T1000 (cell line): ENCODE data around the gene ADAM8.
"Not testable (repeated sequence)": the region's sequence is repeated elsewhere in the genome, so short reads cannot be mapped to it uniquely, and the experiment has no call there.

Experiments
- DNase-seq: peaks from one replicate; lab custom pipeline; 2025; ENCODE audit warnings: mixed read lengths; lab: John Stamatoyannopoulos, UW

ADAM8 gene

DNA sequence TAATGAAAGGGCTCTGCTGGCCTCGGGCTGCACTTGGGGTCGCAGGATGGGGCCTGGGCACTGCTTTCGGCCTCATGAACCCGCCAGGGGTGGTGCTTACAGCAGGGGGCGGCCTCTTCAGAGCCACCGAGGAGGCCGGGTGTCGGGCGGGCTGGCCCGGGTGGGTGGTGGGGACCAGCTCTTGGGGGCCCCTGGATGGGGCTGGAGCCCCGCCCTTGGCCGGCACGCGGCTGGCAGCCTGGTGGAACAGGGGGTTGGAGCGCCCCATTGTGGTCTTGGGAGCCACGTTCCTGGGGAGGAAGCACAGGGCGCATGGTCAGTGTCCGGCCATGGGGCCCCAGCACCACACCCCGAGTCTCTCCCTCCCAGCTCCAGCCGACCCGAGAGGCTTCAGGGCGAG is 8.8 kb downstream of the ADAM8 start:
- no peak for DNase-seq

DNA sequence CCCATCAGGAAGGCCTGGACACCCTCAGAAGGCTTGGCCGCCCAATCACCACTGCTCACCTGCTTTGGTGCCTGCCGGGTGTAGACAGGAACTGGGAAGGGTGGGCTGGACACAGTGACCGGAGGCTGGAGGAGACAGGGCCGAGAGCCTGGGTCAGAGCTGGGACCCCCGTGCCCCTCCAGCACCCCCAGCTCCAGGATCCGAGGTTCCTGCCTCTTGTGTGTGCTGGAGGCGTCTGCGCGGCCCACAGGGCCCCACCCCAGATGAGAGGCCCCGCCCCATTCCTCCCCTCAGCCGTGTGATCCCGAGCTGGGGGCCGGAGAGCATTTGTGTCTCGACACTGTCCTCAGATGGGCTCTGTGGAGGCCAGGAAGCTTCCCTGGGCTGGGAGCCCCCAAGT is 9.4 kb downstream of the ADAM8 start:
- DNase-seq: no peak

DNA sequence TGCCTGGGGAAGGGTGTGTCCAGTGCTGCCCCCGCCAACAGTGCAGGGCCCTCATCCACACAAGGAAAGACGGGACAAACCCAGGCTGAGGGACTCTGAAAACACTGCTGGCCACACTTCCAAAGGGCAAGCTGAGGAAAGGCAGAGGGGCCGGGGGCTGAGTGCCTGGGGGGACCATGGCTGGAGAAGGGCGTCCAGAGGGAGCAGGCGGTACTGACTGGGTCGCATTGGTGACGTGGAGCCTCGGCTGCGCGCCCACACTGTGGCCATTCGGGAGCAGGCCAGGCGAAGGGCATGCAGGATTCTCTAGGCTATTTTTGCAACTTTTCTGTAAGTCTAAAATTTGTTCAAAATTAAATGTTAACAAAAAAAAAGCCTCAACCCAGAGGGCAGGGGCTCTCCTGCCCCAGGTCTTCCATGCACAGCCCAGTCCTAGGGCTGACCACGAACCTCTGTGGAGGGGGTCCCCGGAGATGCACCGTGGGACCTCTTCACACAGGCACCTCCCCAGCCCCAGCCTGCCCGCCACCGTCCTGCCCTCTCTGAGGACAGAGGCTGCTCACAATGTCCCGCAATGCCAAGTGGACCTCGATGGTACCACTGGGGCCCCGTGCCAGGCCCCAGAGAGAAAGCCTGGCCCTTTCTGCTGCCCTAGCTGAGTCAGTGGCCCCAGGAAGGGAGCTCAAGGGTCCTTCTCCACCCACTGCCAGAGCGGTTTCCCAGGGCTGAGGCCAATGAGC is 10.4 kb downstream of the ADAM8 start:
- DNase-seq: no peak

- DNase-seq: not testable (repeated sequence)
Measured at GRCh38 chr10:133265052-133265451, 11.6 kb downstream of the ADAM8 start.

DNA sequence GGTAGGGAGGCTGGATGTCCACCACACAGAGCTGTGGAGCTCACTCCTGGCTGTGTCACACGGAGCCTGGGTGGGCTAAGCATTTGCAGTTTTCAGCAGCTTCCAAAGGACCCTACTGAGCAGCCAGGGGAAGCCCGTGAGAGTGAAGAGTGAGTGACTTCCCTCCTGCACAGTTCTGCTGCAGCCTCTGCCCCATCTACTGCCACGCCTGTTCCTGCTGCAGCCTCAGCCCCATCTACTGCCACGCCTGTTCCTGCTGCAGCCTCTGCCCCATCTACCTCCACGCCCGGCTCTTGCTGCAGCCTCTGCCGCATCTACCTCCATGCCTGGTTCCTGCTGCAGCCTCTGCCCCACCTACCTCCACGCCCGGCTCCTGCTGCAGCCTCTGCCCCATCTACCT is 12.2 kb downstream of the ADAM8 start:
- no peak for DNase-seq

- DNase-seq: no peak
Measured at GRCh38 chr10:133263674-133264073, 13.0 kb downstream of the ADAM8 start.

DNA sequence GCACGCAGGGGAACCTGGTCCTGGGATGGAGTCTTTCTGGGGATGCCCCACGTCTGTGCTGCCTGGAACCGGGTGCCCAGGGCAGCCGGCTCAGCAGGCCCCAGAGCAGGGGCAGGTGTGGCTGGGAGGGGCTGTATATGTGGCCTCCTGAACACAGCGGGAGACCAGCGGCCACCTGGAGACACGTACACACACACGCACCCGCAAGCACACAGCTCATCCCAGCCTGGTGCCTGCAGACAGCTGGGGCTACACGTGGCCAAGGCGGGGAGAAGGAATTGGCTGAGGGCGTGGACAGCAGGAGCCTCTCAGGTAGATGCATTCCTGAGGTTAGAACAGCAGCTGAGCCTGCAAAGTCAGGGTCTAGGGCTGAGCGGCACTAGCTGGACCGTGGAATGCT is 14.0 kb downstream of the ADAM8 start:
- no peak for DNase-seq

DNA sequence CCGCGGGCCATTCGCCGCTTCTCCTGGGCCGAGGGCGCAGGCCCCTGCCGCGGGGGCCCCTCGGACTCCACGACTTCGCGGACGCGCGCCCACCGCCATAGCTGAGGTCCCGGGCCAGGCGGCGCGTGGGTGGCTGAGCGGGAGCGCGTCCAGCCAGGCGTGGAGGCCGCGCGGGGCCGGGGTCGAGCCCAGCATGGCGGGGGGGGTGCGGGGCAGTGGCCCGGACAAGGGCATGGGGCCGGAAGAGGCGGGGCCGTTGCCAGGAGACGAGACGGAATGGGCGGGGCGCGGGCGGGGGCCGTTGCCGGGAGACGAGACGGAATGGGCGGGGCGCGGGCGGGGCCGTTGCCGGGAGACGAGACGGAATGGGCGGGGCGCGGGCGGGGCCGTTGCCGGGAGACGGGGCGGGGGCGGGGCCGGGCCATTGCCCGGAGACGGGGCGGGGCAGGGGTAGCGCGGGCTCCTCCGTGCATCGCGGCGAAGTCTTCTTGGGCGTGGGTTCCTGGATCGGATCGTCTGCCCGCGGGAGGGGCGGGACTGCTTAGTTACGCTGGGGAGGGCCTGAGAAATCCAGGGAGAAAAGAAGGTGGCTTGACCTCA is 14.8 kb downstream of the ADAM8 start:
- peak; percentile 84 for DNase-seq

GRCh38 chr10:133260895-133261725 is 15.6 kb downstream of the ADAM8 start:
- peak; percentile 51 for DNase-seq

GRCh38 chr10:133259602-133259989 is 17.1 kb downstream of the ADAM8 start:
- DNase-seq: no peak

- DNase-seq: peak; percentile 96
Measured at GRCh38 chr10:133258818-133259601, 17.7 kb downstream of the ADAM8 start.

DNA sequence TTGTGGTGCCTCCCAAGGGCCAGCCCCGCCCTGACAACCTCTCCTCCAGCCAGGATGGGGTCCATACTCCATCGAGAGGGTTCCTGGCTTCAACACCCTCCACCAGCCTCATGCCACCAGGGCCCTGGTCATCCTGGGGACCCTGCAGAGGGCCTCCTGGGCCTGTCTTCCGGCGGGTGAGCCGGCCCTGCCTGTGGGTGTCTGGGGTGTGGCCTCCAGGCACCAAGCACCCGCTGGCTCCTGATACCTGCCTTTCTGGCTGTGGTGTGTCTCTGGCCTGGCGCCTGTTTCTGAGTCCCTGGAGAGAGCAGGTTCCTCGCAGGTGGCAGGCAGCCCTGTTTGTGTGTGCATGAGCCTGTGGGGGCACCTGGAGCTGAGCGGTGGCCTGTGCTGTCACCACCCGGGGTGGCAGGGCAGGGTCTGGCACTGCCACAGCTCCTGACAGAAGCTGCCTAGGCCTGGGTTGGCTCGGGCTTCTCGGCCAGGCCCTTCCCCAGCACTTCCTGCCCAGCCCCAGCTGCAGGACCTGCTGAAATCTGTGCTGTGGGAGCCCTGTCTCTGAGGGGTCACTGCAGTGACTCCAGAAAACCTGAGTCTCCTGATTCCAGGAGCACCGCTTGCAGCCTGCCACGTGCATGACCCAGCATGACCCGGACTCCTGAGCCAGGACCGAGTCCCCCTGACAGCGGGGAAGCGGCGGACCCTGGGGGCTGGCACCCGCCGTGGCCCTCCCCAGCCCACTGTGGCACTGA is 18.4 kb downstream of the ADAM8 start:
- DNase-seq: no peak

DNA sequence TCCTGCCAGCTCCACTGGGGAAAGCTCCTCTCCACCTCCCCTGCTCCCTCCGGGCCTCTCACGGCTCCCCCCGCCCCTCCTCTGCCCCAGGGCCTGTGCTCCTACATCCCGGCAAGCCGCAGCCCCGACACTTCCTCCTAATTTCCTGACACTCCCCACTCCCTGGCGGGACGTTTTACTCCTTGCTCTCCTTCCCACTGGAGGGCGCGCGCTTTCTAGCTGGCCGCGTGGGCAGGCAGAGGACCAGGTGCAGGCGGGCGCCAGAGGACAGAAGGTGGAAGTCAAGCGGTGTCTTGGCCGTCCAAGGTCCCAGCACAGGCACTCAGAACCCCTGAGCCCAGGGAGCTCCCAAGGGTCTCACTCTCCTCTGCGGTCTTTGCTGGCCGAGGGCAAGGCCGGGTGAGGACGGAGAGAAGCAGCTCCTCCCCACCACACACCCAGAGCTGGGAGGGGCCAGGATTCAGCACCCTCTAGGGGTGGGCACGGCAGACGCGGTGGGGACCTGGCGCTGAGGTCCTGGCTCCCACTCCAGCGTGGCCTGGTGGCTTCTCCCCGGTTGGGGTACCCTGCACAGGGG is 19.1 kb downstream of the ADAM8 start:
- DNase-seq: no peak

DNA sequence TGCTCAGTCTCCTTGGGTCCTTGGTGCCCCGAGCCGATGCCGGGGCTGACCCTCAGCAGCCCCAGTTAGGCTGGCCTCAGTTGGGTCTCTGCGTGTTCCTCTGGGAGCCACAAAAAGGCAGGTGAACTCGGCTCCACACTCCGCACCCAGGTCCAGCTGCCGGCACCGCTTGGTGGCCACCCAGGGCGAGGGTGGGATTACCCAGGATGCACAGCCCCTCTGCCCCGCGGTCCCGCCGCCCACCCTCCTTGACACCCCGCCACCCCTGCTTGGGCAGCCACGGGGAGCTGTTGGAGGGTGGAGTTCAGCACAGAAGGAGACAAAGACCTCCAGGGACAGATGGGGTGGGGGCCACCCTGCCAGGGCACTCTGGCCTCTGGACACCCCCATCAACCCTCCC is 21.3 kb downstream of the ADAM8 start:
- DNase-seq: no peak

DNA sequence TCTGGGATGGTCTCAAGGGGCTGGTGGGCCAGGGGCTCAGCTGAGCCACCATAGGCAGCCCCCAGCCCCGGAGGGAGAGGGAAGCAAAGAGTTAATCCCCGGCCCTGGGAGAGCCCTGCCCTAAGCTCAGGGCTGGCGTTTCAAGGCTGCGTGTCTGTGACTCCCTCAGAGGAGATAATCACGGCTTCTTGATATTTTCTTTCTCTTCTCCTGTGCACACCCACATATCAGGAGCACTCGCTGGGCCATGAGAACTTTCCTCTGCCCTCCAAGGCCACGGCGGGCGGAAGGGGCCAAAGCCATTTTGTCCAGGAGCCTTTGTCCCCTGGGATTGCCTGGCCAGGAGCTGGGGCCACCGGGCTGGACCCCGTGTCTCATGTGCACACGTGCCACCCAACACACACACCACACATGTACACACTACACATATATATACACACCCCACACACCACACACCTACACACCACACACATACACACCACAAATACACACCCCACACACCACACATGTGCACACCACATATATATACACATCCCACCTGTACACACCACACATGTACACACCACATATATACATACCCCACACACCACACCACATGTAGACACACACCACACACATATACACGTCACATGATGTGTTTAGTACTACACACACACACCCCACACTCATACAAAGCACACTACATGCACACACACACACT is 22.1 kb downstream of the ADAM8 start:
- DNase-seq: no peak

DNA sequence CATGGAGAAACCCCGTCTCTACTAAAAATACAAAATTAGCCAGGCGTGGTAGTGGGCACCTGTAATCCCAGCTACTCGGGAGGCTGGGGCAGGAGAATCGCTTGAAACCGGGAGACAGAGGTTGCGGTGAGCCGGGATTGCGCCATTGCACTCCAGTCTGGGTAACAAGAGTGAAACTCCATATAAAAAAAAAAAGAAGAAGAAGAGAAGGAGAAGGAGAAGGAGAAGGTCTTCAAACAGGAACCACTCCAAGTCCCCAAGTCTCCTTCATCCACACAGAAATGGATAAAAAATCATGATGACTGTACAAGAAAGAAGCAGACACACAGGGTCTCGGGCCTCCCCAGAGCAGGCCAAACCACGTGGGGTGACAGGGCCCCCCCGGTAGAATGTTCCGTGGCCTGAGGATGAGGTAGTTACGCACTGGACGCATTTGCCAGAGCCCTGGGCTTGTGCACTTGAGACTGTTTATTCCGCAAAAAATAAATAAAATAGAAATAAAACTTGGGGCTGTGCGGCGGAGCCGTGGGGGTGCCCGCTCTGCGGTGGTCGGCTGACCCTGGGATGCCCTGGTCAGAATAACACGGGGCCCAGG is 23.2 kb downstream of the ADAM8 start:
- no peak for DNase-seq

- DNase-seq: no peak
Measured at GRCh38 chr10:133252223-133252552, 24.5 kb downstream of the ADAM8 start.

GRCh38 chr10:133251388-133252222 is 25.1 kb downstream of the ADAM8 start:
- DNase-seq: no peak
